Neural cell (in vitro differentiated cells): Measurements from ENCODE around the gene FOXF2. TPM values are rescaled to one million over a fixed set of nuclear protein-coding genes. Genes with fewer than 3 reads are reported as not detected.

Experiments used
- H2AFZ ChIP-seq: fragments of 200-600, 300-800 bp; sonication (generic), shearing (Covaris generic); 2 replicates; pipeline ENCODE4 v1.6.0; 2014; ENCODE audit warnings: low read depth, mild to moderate bottlenecking, antibody characterized with exemption, low read length, moderate library complexity
- H3F3A ChIP-seq: fragments of 200-600 bp; shearing (Covaris generic); 2 replicates; pipeline ENCODE4 v1.6.1; 2016; ENCODE audit warnings: mild to moderate bottlenecking, moderate library complexity, mixed read lengths, antibody characterized with exemption, low read length; ENCODE audit not compliant: insufficient read depth, poor library complexity, severe bottlenecking
- H3K27ac ChIP-seq: fragments of 200-600, 300-800 bp; sonication (generic), shearing (Covaris generic); 2 replicates; pipeline ENCODE4 v1.5.1; 2014; ENCODE audit warnings: mild to moderate bottlenecking, low read length, moderate library complexity
- H3K27me3 ChIP-seq: fragments of 300-800, 200-600 bp; sonication (generic), shearing (Covaris generic); 2 replicates; pipeline ENCODE4 v1.6.0; 2014; ENCODE audit warnings: mild to moderate bottlenecking, low read depth, low read length, moderate library complexity; ENCODE audit not compliant: insufficient read depth
- H3K36me3 ChIP-seq: fragments of 300-800, 200-600 bp; sonication (generic), shearing (Covaris generic); 2 replicates; pipeline ENCODE4 v1.5.1; 2014; ENCODE audit warnings: mild to moderate bottlenecking, antibody characterized with exemption, low read length, moderate library complexity; ENCODE audit not compliant: insufficient read depth
- H3K4me2 ChIP-seq: fragments of 300-800, 200-600 bp; sonication (generic), shearing (Covaris generic); 2 replicates; pipeline ENCODE4 v1.6.0; 2014; ENCODE audit warnings: mild to moderate bottlenecking, low read length
- H3K4me3 ChIP-seq: fragments of 300-800, 200-600 bp; sonication (generic), shearing (Covaris generic); 2 replicates; pipeline ENCODE4 v1.5.1; 2014; ENCODE audit warnings: mild to moderate bottlenecking, low read length, moderate library complexity
- H3K79me2 ChIP-seq: fragments of 200-600 bp; shearing (Covaris generic); replicated peaks from 2 replicates; pipeline ENCODE4 v1.6.0; 2014; ENCODE audit warnings: mild to moderate bottlenecking, low read length, moderate library complexity; ENCODE audit not compliant: insufficient read depth
- H3K9ac ChIP-seq: fragments of 300-800, 200-600 bp; sonication (generic), shearing (Covaris generic); 2 replicates; pipeline ENCODE4 v1.6.1; 2016; ENCODE audit warnings: mild to moderate bottlenecking, low read length, mixed read lengths
- H3K9me2 ChIP-seq: fragments of 200-600 bp; shearing (Covaris generic); 2 replicates; pipeline ENCODE4 v1.6.1; 2016; ENCODE audit warnings: mild to moderate bottlenecking, low read length, mixed read lengths; ENCODE audit not compliant: insufficient read depth
- H3K9me3 ChIP-seq: fragments of 200-600, 300-800 bp; sonication (generic), shearing (Covaris generic); 2 replicates; pipeline ENCODE4 v1.6.1; 2016; ENCODE audit warnings: mild to moderate bottlenecking, mixed run types, low read length, moderate library complexity, mixed read lengths
- H4K20me1 ChIP-seq: fragments of 200-600 bp; shearing (Covaris generic); 2 replicates; pipeline ENCODE4 v1.6.1; 2016; ENCODE audit warnings: mild to moderate bottlenecking, mixed run types; ENCODE audit not compliant: insufficient read depth
- EP300 ChIP-seq: fragments of 450-650 bp; conservative IDR thresholded peaks from 2 replicates; pipeline ENCODE4 v1.6.1; 2014; ENCODE audit warnings: antibody characterized with exemption, mild to moderate bottlenecking, moderate library complexity; ENCODE audit not compliant: poor library complexity, severe bottlenecking
- EZH2 ChIP-seq: fragments of 200-600, 300-800 bp; shearing (Covaris generic), sonication (generic); IDR thresholded peaks from 2 replicates; pipeline ENCODE4 v1.6.1; 2014; ENCODE audit warnings: antibody characterized with exemption, low read length, borderline replicate concordance, mild to moderate bottlenecking; ENCODE audit not compliant: insufficient read depth, poor library complexity, severe bottlenecking
- MXI1 ChIP-seq: fragments of 450-650 bp; conservative IDR thresholded peaks from 2 replicates; pipeline ENCODE4 v1.6.1; 2014; ENCODE audit warnings: antibody characterized with exemption, mild to moderate bottlenecking; ENCODE audit not compliant: poor library complexity, severe bottlenecking
- POLR2AphosphoS5 ChIP-seq: IDR thresholded peaks from 2 replicates; pipeline ENCODE4 v1.6.1; 2012
- RAD21 ChIP-seq: fragments of 450-650 bp; conservative IDR thresholded peaks from 2 replicates; pipeline ENCODE4 v1.6.1; 2014; ENCODE audit warnings: antibody characterized with exemption, mild to moderate bottlenecking, moderate library complexity
- SMC3 ChIP-seq: fragments of 450-650 bp; conservative IDR thresholded peaks from 2 replicates; pipeline ENCODE4 v1.6.1; 2014; ENCODE audit warnings: antibody characterized with exemption, mild to moderate bottlenecking, moderate library complexity; ENCODE audit not compliant: poor library complexity
- TAF1 ChIP-seq: IDR thresholded peaks from 2 replicates; pipeline ENCODE4 v1.6.1; 2012; ENCODE audit warnings: low read depth
- polyA plus RNA-seq: library from polyadenylated mRNA; depleted of rRNA; stranded (reverse); fragments of >200 nt; gene quantifications from 2 replicates; pipeline ENCODE4 v1.2.3, GENCODE V29; 2014
- TF ChIP-seq, protein P1 (sequence below): fragments of 450-650 bp; IDR thresholded peaks from 2 replicates; pipeline ENCODE4 v1.5.1; 2014; ENCODE audit warnings: antibody characterized with exemption, mild to moderate bottlenecking, moderate library complexity; ENCODE audit not compliant: poor library complexity, severe bottlenecking
- TF ChIP-seq, protein P2 (sequence below): IDR thresholded peaks from 2 replicates; pipeline ENCODE4 v1.6.1; 2012; ENCODE audit warnings: borderline replicate concordance

Gene FOXF2
- polyA plus RNA-seq, 1 donor from 2014 or later: not detected

DNA sequence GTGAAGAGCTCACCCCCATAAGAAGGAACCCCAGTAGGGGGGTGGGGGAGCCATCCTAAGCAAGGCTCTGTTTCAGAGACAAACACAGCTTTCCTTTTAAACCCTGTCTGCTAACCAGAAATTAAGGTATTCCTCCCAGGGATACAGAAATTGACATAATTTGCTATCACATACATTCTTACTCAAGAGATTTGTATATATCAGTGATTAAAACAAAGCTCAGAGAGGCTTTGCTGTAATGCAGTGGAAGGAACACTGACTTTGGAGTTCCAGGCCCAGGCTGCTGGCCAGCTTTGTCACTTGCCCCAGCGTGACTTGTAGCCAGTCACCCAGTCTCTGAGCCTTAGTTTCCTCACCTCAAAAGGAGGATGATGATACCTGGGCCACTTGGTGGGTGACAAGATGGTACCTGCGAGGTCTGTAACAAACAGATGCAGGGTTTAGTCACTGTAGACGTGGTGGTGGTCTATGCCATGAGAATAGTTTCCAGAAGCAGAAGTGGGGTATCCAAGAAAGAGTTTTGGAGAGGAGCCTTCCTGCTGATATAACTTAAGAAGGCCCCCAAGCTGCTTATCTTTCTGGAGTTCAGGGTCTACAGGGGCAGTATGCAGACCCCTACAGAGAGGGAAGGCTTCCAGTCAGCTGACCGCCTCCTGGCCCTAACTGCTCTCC lies 3.2 kb upstream of the FOXF2 start:
- Histone ChIP-seq H3K4me3 (no peak overlapping the region), H3K9me2 (no peaks in the 10 kb centered on the region), H3K79me2 (no peaks in the 10 kb centered on the region), H4K20me1 (no peaks in the 10 kb centered on the region), H2AFZ (no peak overlapping the region), H3K36me3 (no peaks in the 10 kb centered on the region), H3F3A (no peaks in the 10 kb centered on the region), H3K27me3 (peaks cover 93% of the 10 kb centered on the region), H3K9ac (no peak overlapping the region), H3K9me3 (no peaks in the 10 kb centered on the region), H3K27ac (no peak overlapping the region), H3K4me2 (no peak overlapping the region)
- TF ChIP-seq POLR2AphosphoS5 (no peak), EP300 (no peak), TAF1 (no peak), MXI1 (no peak), EZH2 (no peak), SMC3 (no peak), RAD21 (no peak)
- TF ChIP-seq, protein P1, sequence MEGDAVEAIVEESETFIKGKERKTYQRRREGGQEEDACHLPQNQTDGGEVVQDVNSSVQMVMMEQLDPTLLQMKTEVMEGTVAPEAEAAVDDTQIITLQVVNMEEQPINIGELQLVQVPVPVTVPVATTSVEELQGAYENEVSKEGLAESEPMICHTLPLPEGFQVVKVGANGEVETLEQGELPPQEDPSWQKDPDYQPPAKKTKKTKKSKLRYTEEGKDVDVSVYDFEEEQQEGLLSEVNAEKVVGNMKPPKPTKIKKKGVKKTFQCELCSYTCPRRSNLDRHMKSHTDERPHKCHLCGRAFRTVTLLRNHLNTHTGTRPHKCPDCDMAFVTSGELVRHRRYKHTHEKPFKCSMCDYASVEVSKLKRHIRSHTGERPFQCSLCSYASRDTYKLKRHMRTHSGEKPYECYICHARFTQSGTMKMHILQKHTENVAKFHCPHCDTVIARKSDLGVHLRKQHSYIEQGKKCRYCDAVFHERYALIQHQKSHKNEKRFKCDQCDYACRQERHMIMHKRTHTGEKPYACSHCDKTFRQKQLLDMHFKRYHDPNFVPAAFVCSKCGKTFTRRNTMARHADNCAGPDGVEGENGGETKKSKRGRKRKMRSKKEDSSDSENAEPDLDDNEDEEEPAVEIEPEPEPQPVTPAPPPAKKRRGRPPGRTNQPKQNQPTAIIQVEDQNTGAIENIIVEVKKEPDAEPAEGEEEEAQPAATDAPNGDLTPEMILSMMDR: no peak
- TF ChIP-seq, protein P2, sequence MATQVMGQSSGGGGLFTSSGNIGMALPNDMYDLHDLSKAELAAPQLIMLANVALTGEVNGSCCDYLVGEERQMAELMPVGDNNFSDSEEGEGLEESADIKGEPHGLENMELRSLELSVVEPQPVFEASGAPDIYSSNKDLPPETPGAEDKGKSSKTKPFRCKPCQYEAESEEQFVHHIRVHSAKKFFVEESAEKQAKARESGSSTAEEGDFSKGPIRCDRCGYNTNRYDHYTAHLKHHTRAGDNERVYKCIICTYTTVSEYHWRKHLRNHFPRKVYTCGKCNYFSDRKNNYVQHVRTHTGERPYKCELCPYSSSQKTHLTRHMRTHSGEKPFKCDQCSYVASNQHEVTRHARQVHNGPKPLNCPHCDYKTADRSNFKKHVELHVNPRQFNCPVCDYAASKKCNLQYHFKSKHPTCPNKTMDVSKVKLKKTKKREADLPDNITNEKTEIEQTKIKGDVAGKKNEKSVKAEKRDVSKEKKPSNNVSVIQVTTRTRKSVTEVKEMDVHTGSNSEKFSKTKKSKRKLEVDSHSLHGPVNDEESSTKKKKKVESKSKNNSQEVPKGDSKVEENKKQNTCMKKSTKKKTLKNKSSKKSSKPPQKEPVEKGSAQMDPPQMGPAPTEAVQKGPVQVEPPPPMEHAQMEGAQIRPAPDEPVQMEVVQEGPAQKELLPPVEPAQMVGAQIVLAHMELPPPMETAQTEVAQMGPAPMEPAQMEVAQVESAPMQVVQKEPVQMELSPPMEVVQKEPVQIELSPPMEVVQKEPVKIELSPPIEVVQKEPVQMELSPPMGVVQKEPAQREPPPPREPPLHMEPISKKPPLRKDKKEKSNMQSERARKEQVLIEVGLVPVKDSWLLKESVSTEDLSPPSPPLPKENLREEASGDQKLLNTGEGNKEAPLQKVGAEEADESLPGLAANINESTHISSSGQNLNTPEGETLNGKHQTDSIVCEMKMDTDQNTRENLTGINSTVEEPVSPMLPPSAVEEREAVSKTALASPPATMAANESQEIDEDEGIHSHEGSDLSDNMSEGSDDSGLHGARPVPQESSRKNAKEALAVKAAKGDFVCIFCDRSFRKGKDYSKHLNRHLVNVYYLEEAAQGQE: no peak

DNA sequence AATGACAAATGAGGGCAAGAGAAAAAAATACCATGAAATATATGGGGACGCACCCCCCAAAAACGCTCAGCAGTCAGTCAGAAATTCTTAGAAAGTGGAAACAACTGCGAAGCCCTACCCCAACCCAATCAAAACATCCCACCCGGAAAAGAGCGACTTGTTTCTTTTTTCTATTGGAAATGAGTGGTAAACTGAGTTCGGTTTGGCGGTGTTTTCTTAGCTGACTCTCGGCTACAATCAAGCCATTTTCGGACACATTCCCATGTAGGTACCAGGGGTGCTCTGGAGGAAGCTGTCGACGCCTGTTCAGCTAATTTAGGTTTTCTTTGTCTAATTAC lies 1.9 kb upstream of the FOXF2 start:
- Histone ChIP-seq H2AFZ (no peak overlapping the region), H4K20me1 (no peaks in the 10 kb centered on the region), H3F3A (no peaks in the 10 kb centered on the region), H3K79me2 (no peaks in the 10 kb centered on the region), H3K4me3 (no peak overlapping the region), H3K27ac (no peak overlapping the region), H3K4me2 (no peak overlapping the region), H3K36me3 (no peaks in the 10 kb centered on the region), H3K9me2 (no peaks in the 10 kb centered on the region), H3K9ac (no peak overlapping the region), H3K27me3 (peaks cover 94% of the 10 kb centered on the region), H3K9me3 (no peaks in the 10 kb centered on the region)
- TF ChIP-seq SMC3: no peak
- TF ChIP-seq POLR2AphosphoS5: no peak
- TF ChIP-seq, protein P2: no peak
- TF ChIP-seq MXI1: no peak
- TF ChIP-seq, protein P1: no peak
- TF ChIP-seq TAF1: no peak
- TF ChIP-seq RAD21: no peak
- TF ChIP-seq EP300: no peak
- no peak for TF ChIP-seq EZH2
